GM12892 (cell line): ENCODE data around the gene TRPM3.

ENCODE experiments used
- POLR2A ChIP-seq: IDR thresholded peaks from 2 replicates; pipeline ENCODE4 v1.6.1; 2011; ENCODE audit warnings: low read depth, low read length, control low read depth
- POLR2AphosphoS5 ChIP-seq: IDR thresholded peaks from 2 replicates; pipeline ENCODE4 v1.6.1; 2011; ENCODE audit warnings: low read depth, low read length, control low read depth
- TAF1 ChIP-seq: IDR thresholded peaks from 2 replicates; pipeline ENCODE4 v1.6.1; 2011; ENCODE audit warnings: low read depth, mild to moderate bottlenecking, control low read depth, low read length, borderline replicate concordance

DNA sequence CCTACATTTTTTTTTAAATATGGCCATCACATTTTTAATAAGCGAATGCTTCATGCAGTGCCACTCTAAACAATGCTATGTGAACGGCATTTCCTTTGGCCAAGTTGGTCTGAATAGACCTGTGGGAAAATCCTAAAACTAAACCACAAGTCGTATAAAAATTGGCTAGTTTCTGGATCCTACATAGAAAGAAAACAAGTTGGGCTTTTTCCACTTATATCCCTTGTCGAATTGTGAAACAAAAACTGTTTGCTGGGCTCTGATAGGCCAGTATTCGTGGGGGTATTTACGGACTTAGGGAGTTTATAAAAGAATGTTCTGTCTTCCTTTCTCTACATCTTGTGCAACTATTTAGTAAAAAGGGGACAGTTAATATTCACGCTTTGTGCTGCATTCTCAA, 553.9 kb downstream of the TRPM3 start:
- TF ChIP-seq POLR2A (no peak), TAF1 (no peak), POLR2AphosphoS5 (no peak)
